ENCODE measurements around the gene VAMP5.
"Not testable (repeated sequence)": the region's sequence is repeated elsewhere in the genome, so short reads cannot be mapped to it uniquely, and the experiment has no call there.

The VAMP5 gene

GRCh38 chr2:85551698-85552678 lies 32.2 kb upstream of the VAMP5 start:
- peak; percentile 91 for DNase-seq

- DNase-seq = no peak
Observed at GRCh38 chr2:85553184-85553583, 31.0 kb upstream of the VAMP5 start.

- no peak for DNase-seq
Observed at GRCh38 chr2:85554980-85555612, 29.1 kb upstream of the VAMP5 start.

GRCh38 chr2:85557130-85557529 lies 27.1 kb upstream of the VAMP5 start:
- DNase-seq = no peak

GRCh38 chr2:85558160-85558559 lies 26.1 kb upstream of the VAMP5 start:
- DNase-seq = no peak

- not testable (repeated sequence) for DNase-seq
Observed at GRCh38 chr2:85560403-85560726, 23.9 kb upstream of the VAMP5 start.

GRCh38 chr2:85560812-85561279 lies 23.4 kb upstream of the VAMP5 start:
- DNase-seq = no peak

- peak; percentile 95 for DNase-seq
Observed at GRCh38 chr2:85561280-85562212, 22.7 kb upstream of the VAMP5 start, which contains the start of gene GGCX. GGCX (minus strand) TSS chr2:85561493; CDS start chr2:85561428, 65 bp downstream.

- DNase-seq = no peak
Observed at GRCh38 chr2:85564144-85564563, 20.1 kb upstream of the VAMP5 start.

- no peak for DNase-seq
Observed at GRCh38 chr2:85566265-85566664, 18.0 kb upstream of the VAMP5 start.

- no peak for DNase-seq
Observed at GRCh38 chr2:85575739-85576138, 8.5 kb upstream of the VAMP5 start.

- DNase-seq = no peak
Observed at GRCh38 chr2:85577063-85577385, 7.2 kb upstream of the VAMP5 start.

GRCh38 chr2:85577386-85578242 lies 6.6 kb upstream of the VAMP5 start, which contains the start of gene VAMP8:
VAMP8 (plus strand) TSS chr2:85577586; CDS start chr2:85577647, 61 bp downstream.
- peak; percentile 64 for DNase-seq

- peak; percentile 18 for DNase-seq
Observed at GRCh38 chr2:85578243-85579180, 5.7 kb upstream of the VAMP5 start.

GRCh38 chr2:85579266-85579935 lies 4.8 kb upstream of the VAMP5 start:
- no peak for DNase-seq

- no peak for DNase-seq
Observed at GRCh38 chr2:85580206-85580605, 4.0 kb upstream of the VAMP5 start.

- no peak for DNase-seq
Observed at GRCh38 chr2:85582492-85582891, 1.7 kb upstream of the VAMP5 start.

- DNase-seq = peak; percentile 23
Observed at GRCh38 chr2:85583667-85584353, 421 bp upstream of the VAMP5 start.

Data from CD4-positive, alpha-beta T cell treated with Interleukin-12 subunit alpha and Interleukin-12 subunit beta, for 1 hour (primary cell).